Erythroblast (primary cell): ENCODE data around the gene DNAJC6.

Experiments used
- GATA1 ChIP-seq: IDR thresholded peaks from 2 replicates; pipeline ENCODE4 v1.6.1; 2011; ENCODE audit warnings: low read depth, mild to moderate bottlenecking, control low read depth, low read length, moderate library complexity
- POLR2A ChIP-seq: IDR thresholded peaks from 2 replicates; pipeline ENCODE4 v1.6.1; 2011; ENCODE audit warnings: mild to moderate bottlenecking, low read length

GRCh38 chr1:65442442-65442841 is 133.1 kb downstream of the DNAJC6 start:
- TF ChIP-seq POLR2A = no peak
- TF ChIP-seq GATA1 = no peak
